Endothelial cell of umbilical vein (primary cell): ENCODE measurements around the gene PXK.

Experiments
- MYC ChIP-seq: IDR thresholded peaks from one replicate; pipeline ENCODE4 v1.6.1; 2011; ENCODE audit warnings: mild to moderate bottlenecking, low read depth, low read length
- POLR2A ChIP-seq: IDR thresholded peaks from 2 replicates; pipeline ENCODE4 v1.6.1; 2012; ENCODE audit warnings: low read depth, mild to moderate bottlenecking, control low read depth, low read length
- POLR2AphosphoS5 ChIP-seq: IDR thresholded peaks from 2 replicates; pipeline ENCODE4 v1.6.1; 2012; ENCODE audit warnings: low read depth, mild to moderate bottlenecking, control low read depth, low read length, moderate library complexity; ENCODE audit not compliant: insufficient read depth
- TF ChIP-seq, protein P1 (sequence below): IDR thresholded peaks from 2 replicates; pipeline ENCODE4 v1.6.1; 2011; ENCODE audit not compliant: insufficient read depth, insufficient read length
- TF ChIP-seq, protein P2 (sequence below), 2 donors: IDR thresholded peaks; 1 replicate in 1 of 2; 2 replicates in 1 of 2; pipeline ENCODE4 v1.5.1; 2011; ENCODE audit warnings: low read length in 2 of 2, mild to moderate bottlenecking in 2 of 2, moderate library complexity in 2 of 2, control low read depth in 1 of 2, inconsistent platforms in 1 of 2, low read depth in 1 of 2; ENCODE audit not compliant: insufficient read depth in 1 of 2; ENCODE audit errors: extremely low read depth in 1 of 2

DNA sequence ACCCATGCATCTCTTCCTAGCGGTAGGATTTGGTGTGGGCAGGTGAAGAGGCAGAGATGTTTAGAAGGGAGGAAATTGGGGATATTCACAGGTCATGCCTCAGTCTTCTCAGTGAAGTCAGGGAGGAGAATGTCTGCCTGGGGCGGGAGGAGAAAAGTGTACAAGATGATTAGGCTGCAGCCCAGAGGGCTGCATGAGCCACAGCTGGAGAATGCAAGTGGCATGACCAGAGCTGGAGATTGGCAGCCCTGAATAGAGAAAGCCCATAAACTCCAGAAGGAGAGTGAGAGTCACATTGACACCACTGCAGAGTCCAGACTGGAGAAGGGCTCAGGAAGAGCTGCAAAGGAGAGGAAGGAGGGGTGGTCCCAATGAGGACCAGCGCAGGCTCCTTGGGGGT is 78.3 kb downstream of the PXK start:
- TF ChIP-seq, protein P1, sequence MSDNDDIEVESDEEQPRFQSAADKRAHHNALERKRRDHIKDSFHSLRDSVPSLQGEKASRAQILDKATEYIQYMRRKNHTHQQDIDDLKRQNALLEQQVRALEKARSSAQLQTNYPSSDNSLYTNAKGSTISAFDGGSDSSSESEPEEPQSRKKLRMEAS = no peak
- TF ChIP-seq POLR2AphosphoS5 (no peak), POLR2A (no peak), MYC (no peak)
- TF ChIP-seq, protein P2, sequence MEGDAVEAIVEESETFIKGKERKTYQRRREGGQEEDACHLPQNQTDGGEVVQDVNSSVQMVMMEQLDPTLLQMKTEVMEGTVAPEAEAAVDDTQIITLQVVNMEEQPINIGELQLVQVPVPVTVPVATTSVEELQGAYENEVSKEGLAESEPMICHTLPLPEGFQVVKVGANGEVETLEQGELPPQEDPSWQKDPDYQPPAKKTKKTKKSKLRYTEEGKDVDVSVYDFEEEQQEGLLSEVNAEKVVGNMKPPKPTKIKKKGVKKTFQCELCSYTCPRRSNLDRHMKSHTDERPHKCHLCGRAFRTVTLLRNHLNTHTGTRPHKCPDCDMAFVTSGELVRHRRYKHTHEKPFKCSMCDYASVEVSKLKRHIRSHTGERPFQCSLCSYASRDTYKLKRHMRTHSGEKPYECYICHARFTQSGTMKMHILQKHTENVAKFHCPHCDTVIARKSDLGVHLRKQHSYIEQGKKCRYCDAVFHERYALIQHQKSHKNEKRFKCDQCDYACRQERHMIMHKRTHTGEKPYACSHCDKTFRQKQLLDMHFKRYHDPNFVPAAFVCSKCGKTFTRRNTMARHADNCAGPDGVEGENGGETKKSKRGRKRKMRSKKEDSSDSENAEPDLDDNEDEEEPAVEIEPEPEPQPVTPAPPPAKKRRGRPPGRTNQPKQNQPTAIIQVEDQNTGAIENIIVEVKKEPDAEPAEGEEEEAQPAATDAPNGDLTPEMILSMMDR (IDR thresholded peaks at IDR 0.05; ENCODE audit: extremely low read depth in 1 of 2, insufficient read depth in 1 of 2, low read depth in 1 of 2, low read length in 2 of 2) = no peak
